Neural progenitor cell (in vitro differentiated cells): ENCODE data around the gene TBC1D30. TPM values are rescaled to one million over a fixed set of nuclear protein-coding genes. Genes with fewer than 3 reads are reported as not detected.

Experiments
- DNase-seq: peaks from one replicate; pipeline ENCODE4 v3.0.0-alpha.2; 2016; ENCODE audit warnings: low spot score
- H2AFZ ChIP-seq: fragments of 200-600 bp; sonication (generic); replicated peaks from 2 replicates; pipeline ENCODE4 v1.6.1; 2016; ENCODE audit warnings: antibody characterized with exemption
- H3F3A ChIP-seq: fragments of 200-600 bp; sonication (generic); 2 replicates; pipeline ENCODE4 v1.6.1; 2016; ENCODE audit warnings: antibody characterized with exemption, low read depth
- H3K27ac ChIP-seq: fragments of 200-600 bp; sonication (generic); 2 replicates; pipeline ENCODE4 v1.5.1; 2016; ENCODE audit warnings: mild to moderate bottlenecking
- H3K27me3 ChIP-seq: fragments of 200-600 bp; sonication (generic); 2 replicates; pipeline ENCODE4 v1.6.1; 2016; ENCODE audit warnings: mild to moderate bottlenecking, moderate library complexity
- H3K36me3 ChIP-seq: fragments of 200-600 bp; sonication (generic); 2 replicates; pipeline ENCODE4 v1.5.1; 2016
- H3K4me1 ChIP-seq: fragments of 200-600 bp; sonication (generic); 2 replicates; pipeline ENCODE4 v1.6.1; 2016; ENCODE audit warnings: mixed run types
- H3K4me2 ChIP-seq: fragments of 200-600 bp; sonication (generic); 2 replicates; pipeline ENCODE4 v1.6.1; 2016
- H3K4me3 ChIP-seq: fragments of 200-600 bp; sonication (generic); 2 replicates; pipeline ENCODE4 v1.5.1; 2016
- H3K79me2 ChIP-seq: fragments of 200-600 bp; sonication (generic); 2 replicates; pipeline ENCODE4 v1.6.1; 2016; ENCODE audit warnings: low read depth
- H3K9ac ChIP-seq: fragments of 200-600 bp; sonication (generic); 2 replicates; pipeline ENCODE4 v1.6.1; 2016
- H3K9me3 ChIP-seq: fragments of 200-600 bp; sonication (generic); 2 replicates; pipeline ENCODE4 v1.5.1; 2016; ENCODE audit warnings: low read depth
- H4K20me1 ChIP-seq: fragments of 200-600 bp; sonication (generic); 2 replicates; pipeline ENCODE4 v1.6.1; 2016; ENCODE audit warnings: low read depth
- H3K27ac Mint-ChIP-seq: 3 replicates; pipeline ENCODE4 v1.8.0; 2021; ENCODE audit warnings: mixed read lengths
- H3K27me3 Mint-ChIP-seq: 2 replicates; pipeline ENCODE4 v1.8.0; 2022; ENCODE audit warnings: low read depth, mild to moderate bottlenecking, inconsistent platforms, moderate library complexity, mixed read lengths; ENCODE audit not compliant: insufficient read depth
- H3K36me3 Mint-ChIP-seq: 3 replicates; pipeline ENCODE4 v1.8.0; 2021; ENCODE audit warnings: mixed read lengths
- H3K4me1 Mint-ChIP-seq: 3 replicates; pipeline ENCODE4 v1.8.0; 2021; ENCODE audit warnings: mixed read lengths
- H3K4me3 Mint-ChIP-seq: 3 replicates; pipeline ENCODE4 v1.8.0; 2021; ENCODE audit warnings: mild to moderate bottlenecking, moderate library complexity, mixed read lengths
- H3K9me3 Mint-ChIP-seq: 3 replicates; pipeline ENCODE4 v1.8.0; 2020; ENCODE audit warnings: mixed read lengths
- CTCF ChIP-seq: fragments of 200-600 bp; sonication (generic); IDR thresholded peaks from 2 replicates; pipeline ENCODE4 v1.5.1; 2017; ENCODE audit warnings: antibody characterized with exemption, mild to moderate bottlenecking
- EZH2 ChIP-seq: fragments of 200-600 bp; sonication (generic); IDR thresholded peaks from 2 replicates; pipeline ENCODE4 v1.6.1; 2017; ENCODE audit warnings: antibody characterized with exemption, mild to moderate bottlenecking, moderate library complexity
- EZH2phosphoT487 ChIP-seq: fragments of 200-600 bp; sonication (generic); IDR thresholded peaks from 2 replicates; pipeline ENCODE4 v1.6.1; 2017; ENCODE audit warnings: antibody characterized with exemption
- total RNA-seq: library from RNA; depleted of rRNA; stranded (reverse); fragments of >200 nt; gene quantifications from 2 replicates; pipeline ENCODE4 v1.2.3, GENCODE V29; 2015; ENCODE audit warnings: low replicate concordance

The TBC1D30 gene
- total RNA-seq, 1 donor from 2014 or later = 9.7 TPM

GRCh38 chr12:64828713-64829112 is 4.3 kb downstream of the TBC1D30 start:
- no peak for TF ChIP-seq EZH2phosphoT487
- TF ChIP-seq EZH2 = no peak
- no peak for TF ChIP-seq CTCF
- Histone ChIP-seq H3K27me3 (peaks cover 60% of the 10 kb centered on the region), H3K4me3 (no peak overlapping the region), H4K20me1 (peaks cover 43% of the 10 kb centered on the region), H2AFZ (no peak overlapping the region), H3K4me2 (no peak overlapping the region), H3K79me2 (no peaks in the 10 kb centered on the region), H3K27ac (no peak overlapping the region), H3K9ac (no peak overlapping the region), H3F3A (peaks cover 6% of the 10 kb centered on the region), H3K4me1 (peaks cover 9% of the 10 kb centered on the region), H3K9me3 (no peaks in the 10 kb centered on the region), H3K36me3 (no peaks in the 10 kb centered on the region)
- Mint-ChIP-seq H3K27ac (no peak overlapping the region), H3K4me1 (peaks cover 16% of the 10 kb centered on the region), H3K9me3 (no peaks in the 10 kb centered on the region), H3K36me3 (no peaks in the 10 kb centered on the region), H3K27me3 (peaks cover 35% of the 10 kb centered on the region), H3K4me3 (no peak overlapping the region)
- no peak for DNase-seq

DNA sequence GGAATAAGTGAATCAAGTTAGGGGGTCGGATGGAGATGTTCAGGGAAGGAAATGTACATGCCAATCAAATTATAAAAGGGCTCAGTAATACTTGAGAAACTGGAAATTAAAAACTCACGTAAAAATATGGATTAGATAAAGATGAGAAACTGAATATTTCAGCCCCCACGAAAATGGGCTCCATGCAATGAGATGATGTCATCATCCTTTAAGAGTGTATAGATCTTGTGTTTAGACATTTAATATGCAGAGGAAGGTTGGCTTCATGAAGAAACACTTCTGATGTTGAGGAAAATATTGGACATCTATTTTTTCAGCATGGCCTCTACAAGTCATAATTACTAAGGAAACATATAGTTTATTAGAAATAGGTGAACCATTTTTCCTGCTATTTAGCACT is 9.5 kb downstream of the TBC1D30 start:
- H3K4me2 ChIP-seq = no peak overlapping the region
- no peak overlapping the region for H3K27ac ChIP-seq
- no peaks in the 10 kb centered on the region for H3K9me3 ChIP-seq
- no peaks in the 10 kb centered on the region for H3K4me1 Mint-ChIP-seq
- H3K36me3 Mint-ChIP-seq = no peaks in the 10 kb centered on the region
- no peak overlapping the region for H2AFZ ChIP-seq
- DNase-seq = no peak
- H3K4me3 ChIP-seq = no peak overlapping the region
- no peaks in the 10 kb centered on the region for H3K9me3 Mint-ChIP-seq
- H3K9ac ChIP-seq = no peak overlapping the region
- H3K79me2 ChIP-seq = no peaks in the 10 kb centered on the region
- no peaks in the 10 kb centered on the region for H3K36me3 ChIP-seq
- H3K4me3 Mint-ChIP-seq = no peak overlapping the region
- no peaks in the 10 kb centered on the region for H3K4me1 ChIP-seq
- H3F3A ChIP-seq = no peaks in the 10 kb centered on the region
- TF ChIP-seq EZH2 (no peak), EZH2phosphoT487 (no peak), CTCF (no peak)
- H3K27ac Mint-ChIP-seq = no peak overlapping the region
- peaks cover 7% of the 10 kb centered on the region for H3K27me3 ChIP-seq
- no peaks in the 10 kb centered on the region for H3K27me3 Mint-ChIP-seq
- H4K20me1 ChIP-seq = no peaks in the 10 kb centered on the region

DNA sequence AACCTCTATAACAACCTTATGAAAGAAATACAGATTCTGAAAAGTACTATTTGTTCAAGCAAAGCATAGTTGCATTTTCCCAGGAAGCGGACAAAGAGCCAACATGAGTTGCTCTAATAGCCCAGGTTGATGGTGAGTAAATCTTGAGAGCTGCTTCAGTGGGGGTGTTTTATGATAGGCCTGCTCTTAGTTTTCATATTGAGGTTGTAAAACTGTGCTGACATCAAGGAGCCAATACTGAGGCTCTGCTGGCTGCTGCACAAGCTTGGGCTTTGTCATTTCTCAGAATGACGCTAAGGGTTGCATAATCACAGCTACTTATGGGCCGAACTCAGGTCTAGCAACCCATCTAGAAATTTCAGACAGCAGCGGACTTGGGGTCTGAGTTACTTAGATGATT is 11.5 kb downstream of the TBC1D30 start:
- H2AFZ ChIP-seq = no peak overlapping the region
- no peak overlapping the region for H3K27ac ChIP-seq
- Mint-ChIP-seq H3K4me1 (no peaks in the 10 kb centered on the region), H3K9me3 (no peaks in the 10 kb centered on the region), H3K27ac (no peak overlapping the region), H3K36me3 (no peaks in the 10 kb centered on the region), H3K27me3 (no peaks in the 10 kb centered on the region), H3K4me3 (no peak overlapping the region)
- no peak for DNase-seq
- no peaks in the 10 kb centered on the region for H3K9me3 ChIP-seq
- H3K36me3 ChIP-seq = no peaks in the 10 kb centered on the region
- H3K79me2 ChIP-seq = no peaks in the 10 kb centered on the region
- TF ChIP-seq EZH2 (no peak), CTCF (no peak), EZH2phosphoT487 (no peak)
- H3K9ac ChIP-seq = no peak overlapping the region
- no peaks in the 10 kb centered on the region for H3F3A ChIP-seq
- no peaks in the 10 kb centered on the region for H3K4me1 ChIP-seq
- no peaks in the 10 kb centered on the region for H4K20me1 ChIP-seq
- no peaks in the 10 kb centered on the region for H3K27me3 ChIP-seq
- H3K4me2 ChIP-seq = no peak overlapping the region
- H3K4me3 ChIP-seq = no peak overlapping the region

GRCh38 chr12:64836856-64837255 is 12.4 kb downstream of the TBC1D30 start:
- no peaks in the 10 kb centered on the region for H3K27me3 ChIP-seq
- H2AFZ ChIP-seq = no peak overlapping the region
- H3K27ac Mint-ChIP-seq = no peak overlapping the region
- H3K36me3 ChIP-seq = no peaks in the 10 kb centered on the region
- H3K79me2 ChIP-seq = no peaks in the 10 kb centered on the region
- no peaks in the 10 kb centered on the region for H3K27me3 Mint-ChIP-seq
- H3K36me3 Mint-ChIP-seq = no peaks in the 10 kb centered on the region
- no peak overlapping the region for H3K4me3 ChIP-seq
- H3K9me3 Mint-ChIP-seq = no peaks in the 10 kb centered on the region
- TF ChIP-seq CTCF (no peak), EZH2phosphoT487 (no peak), EZH2 (no peak)
- H3K9ac ChIP-seq = no peak overlapping the region
- no peak overlapping the region for H3K4me3 Mint-ChIP-seq
- no peaks in the 10 kb centered on the region for H3K9me3 ChIP-seq
- no peaks in the 10 kb centered on the region for H4K20me1 ChIP-seq
- no peaks in the 10 kb centered on the region for H3F3A ChIP-seq
- no peak overlapping the region for H3K4me2 ChIP-seq
- H3K4me1 ChIP-seq = no peaks in the 10 kb centered on the region
- H3K27ac ChIP-seq = no peak overlapping the region
- no peaks in the 10 kb centered on the region for H3K4me1 Mint-ChIP-seq
- DNase-seq = no peak
